AG20443 (cell line): ENCODE data around the gene SFT2D1.

Source experiments
- DNase-seq: peaks from one replicate; pipeline ENCODE4 v3.0.0; 2012; ENCODE audit warnings: low spot score, mixed read lengths

Gene SFT2D1

DNA sequence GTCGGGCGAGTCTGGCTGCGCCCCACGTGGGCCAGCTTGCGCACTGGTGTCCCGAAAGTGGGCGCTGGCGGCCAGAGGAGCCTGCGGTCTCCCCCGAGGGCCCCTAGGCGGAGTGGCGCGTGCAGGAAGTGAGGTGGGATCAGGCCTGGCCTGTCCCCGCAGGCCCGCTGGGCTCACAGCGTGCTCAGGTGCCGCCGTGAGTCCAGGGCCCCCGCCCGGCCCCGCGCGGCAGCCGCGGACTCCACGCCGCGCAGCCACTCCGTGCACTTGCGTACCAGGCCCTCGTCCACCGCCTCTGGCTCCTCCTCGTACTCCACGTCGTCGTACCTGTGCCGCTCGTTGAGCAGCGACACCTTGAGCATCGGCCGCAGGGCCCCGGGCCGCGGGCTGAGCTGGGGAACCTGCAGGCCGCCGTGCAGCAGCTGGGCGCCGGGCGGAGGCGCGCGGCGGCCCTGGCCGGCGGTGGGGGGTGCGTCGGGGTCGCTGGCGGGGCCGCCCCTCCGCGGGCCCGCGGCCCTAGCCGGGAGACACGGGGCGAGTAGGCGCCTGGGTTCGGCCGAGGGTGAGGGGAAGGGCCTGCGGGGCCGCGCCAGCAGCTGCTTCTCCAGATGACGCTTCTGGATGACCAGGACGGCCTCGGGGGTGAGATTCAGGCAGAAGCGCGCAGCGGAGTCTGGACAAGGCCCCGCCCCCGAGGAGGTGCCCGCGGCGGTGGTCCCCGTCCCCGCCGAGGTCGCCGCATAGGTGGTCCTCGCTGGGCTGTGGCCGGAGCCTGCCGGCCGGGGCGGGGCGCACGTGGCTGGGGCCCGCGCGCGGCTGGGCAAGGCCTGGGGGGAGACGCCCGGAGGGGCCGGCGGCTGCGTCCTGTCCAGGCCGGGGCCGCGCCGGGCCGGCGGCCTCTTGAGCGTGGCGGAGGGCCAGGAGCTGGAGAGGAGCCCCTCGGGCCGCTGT, 35.0 kb downstream of the SFT2D1 start:
- peak; percentile 43 for DNase-seq

- DNase-seq: no peak
These were observed 35.8 kb downstream of the SFT2D1 start for GRCh38 chr6:166306378-166307081.

GRCh38 chr6:166305562-166306117, 36.7 kb downstream of the SFT2D1 start:
- DNase-seq: no peak

DNA sequence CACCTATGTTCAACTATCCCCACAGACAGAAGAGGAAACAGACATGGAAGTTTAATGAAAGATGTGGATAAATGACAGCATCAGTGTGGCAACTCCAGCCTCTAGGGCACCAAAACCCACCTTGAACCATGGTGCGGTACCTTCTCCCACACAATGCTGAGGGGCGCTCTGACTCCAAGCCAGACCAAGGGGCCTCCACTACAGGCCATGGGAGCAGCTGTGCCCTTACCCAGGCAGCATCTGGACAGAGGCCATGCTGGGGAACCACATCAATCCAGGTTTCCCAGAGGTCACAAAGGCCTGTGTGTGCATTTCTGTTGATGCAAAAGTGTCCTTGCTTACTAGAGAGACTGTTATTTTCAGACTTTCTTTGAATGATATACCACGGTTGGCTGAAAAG, 38.2 kb downstream of the SFT2D1 start:
- no peak for DNase-seq

- no peak for DNase-seq
These were observed 40.5 kb downstream of the SFT2D1 start for GRCh38 chr6:166301611-166302529.

GRCh38 chr6:166300357-166300987, 41.9 kb downstream of the SFT2D1 start:
- DNase-seq: no peak

- DNase-seq: no peak
These were observed 44.7 kb downstream of the SFT2D1 start for GRCh38 chr6:166297606-166298005.

DNA sequence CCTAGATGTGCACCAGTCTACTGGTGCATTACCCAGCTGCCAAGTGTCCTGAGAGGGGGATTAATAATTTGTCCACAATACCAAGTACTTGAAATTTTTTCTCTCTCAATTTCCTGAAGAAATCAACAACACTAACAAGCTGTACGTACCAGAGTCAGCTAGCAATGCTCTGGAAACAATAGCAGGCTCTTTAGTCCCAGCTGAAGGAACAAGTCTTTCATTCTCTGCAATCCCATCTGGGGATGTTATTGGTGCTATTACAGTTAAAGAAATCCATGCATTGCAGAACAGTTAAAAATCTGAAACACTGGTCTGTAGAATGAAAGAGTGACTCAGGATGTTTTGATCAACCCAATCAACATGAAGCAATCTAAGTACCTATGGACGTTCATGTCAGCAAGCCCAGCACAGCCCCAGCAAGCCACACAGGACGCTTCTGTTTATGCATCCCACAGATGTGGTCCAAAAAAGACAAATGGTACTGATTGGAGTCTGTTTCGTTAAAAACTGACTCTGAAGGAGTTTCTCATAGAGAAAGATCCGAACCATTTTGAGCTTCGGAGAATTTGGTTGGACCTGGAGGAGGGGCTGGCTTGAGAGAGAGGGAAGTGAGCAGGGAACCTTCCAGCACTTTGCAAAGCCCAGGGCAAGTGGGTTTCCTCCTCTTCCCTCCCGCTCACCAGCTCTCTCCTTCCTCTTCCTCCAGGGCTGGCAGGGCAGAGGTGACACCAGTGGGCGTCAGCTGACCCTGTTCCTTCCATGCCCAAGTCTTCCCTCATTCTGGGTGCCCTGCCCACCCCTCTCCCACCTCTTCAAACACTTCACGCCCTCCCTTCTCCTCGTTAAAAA, 46.1 kb downstream of the SFT2D1 start:
- DNase-seq: no peak

GRCh38 chr6:166293731-166294584, 48.4 kb downstream of the SFT2D1 start:
- no peak for DNase-seq

DNA sequence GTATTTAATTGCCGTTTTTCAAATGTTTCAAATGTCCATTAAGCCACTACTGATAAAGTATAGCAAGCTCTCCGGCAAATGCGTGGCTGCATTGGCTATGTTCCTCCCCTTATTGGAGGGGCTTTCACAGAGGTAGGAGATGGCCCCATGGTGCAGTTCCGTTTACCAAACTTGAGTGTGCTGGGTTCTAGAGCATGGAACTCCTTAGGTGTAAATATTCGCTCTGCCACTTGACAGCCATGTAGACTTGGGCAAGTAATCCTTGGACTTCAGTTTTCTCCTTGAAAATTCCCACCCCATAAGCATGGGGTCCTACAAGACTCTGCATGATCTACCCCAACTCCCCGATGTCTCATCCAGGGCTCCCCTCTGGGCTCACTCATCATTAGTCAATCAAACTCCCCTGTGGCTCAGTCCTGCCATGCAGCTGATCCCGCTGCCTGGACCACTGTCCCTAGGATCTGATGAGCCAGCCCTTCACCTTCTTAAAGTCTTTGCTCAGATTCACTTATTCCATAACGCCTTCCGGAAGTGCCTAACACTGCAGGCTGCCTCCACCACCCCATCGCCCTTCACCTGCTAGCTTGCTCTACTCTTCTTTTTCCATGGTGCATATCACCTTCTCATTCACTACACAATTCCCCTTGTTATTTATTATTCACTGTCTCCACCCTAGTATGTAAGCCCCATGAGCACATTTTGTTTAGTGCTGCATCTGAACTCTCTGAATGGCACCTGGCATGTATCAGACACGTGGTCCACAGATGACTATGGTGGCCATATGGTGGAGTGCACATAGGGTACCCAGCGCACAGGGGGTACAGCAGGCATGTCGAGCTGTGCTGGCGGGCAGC, 52.9 kb downstream of the SFT2D1 start:
- no peak for DNase-seq

- DNase-seq: no peak
These were observed 55.5 kb downstream of the SFT2D1 start for GRCh38 chr6:166286839-166287271.

GRCh38 chr6:166285233-166285632, 57.1 kb downstream of the SFT2D1 start:
- DNase-seq: no peak

GRCh38 chr6:166284640-166285039, 57.7 kb downstream of the SFT2D1 start:
- DNase-seq: no peak

DNA sequence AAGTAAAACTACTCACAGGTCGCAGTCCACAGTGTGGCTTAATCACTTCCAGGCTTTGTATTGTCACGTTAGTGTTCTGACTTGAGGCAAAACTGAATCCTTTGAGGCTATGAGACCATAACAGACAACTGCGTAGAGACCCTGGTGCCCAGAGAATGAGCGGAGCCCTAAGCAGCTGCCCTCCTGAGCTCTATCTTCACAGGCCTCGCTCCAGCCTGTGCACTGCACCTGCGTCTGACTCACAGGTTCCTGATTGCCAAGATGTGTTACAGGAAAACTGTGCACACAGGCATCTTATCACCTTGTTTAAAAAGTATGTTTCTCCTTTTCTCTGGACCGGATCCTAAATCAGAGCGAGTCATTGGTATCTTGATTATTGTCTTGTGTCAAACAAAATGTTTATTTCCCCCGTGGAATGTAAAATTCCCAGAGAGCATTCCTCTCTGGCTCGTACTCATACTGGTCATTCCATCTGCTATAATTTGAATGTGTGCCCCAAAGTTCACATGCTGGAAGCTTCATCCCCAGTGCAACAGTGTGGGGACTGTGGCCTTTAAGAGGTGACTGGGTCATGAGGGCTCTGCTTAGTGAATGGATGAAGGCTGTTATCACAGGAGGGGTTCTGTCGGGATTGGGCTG, 59.8 kb downstream of the SFT2D1 start:
- DNase-seq: no peak

DNA sequence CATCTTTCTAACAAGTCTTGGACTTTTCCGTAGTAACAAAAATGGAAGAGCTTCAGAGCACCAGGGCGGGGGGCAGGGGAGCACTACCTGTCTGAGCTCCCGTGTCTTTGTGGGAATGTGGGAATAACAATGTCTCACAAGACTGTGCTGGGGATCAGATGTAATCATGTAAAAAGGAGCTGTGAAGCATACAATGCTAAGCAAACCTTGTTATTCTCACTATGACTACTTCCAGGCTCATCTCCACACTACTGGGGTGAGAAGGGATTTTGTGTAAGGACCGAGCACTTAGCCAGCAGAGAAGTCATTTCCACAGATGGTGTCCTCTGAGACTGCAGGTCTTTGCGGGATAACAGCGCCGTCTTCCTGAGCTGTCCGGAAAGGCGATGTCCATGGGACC, 61.2 kb downstream of the SFT2D1 start:
- no peak for DNase-seq

GRCh38 chr6:166279393-166279679, 63.0 kb downstream of the SFT2D1 start:
- DNase-seq: no peak

GRCh38 chr6:166278579-166279392, 63.6 kb downstream of the SFT2D1 start:
- DNase-seq: no peak
